ENCODE data around the gene MTERF4. TPM values are rescaled to one million over a fixed set of nuclear protein-coding genes. Genes with fewer than 3 reads are reported as not detected.

Gene MTERF4
- total and polyA plus RNA-seq, 2 of the 8 experiments (the other 6 are each of a cell fraction or from before 2014, with no cell fraction given): 25.9 to 28.5 TPM

- TF ChIP-seq EZH2 (IDR thresholded peaks at IDR 0.05; ENCODE audit: low read depth, low read length, severe bottlenecking) (no peak), SP1 (IDR thresholded peaks at IDR 0.05; ENCODE audit: low read depth, low read length) (no peak), SUZ12 (IDR thresholded peaks at IDR 0.05; ENCODE audit: low read length) (no peak), CHD7 (IDR thresholded peaks at IDR 0.05; ENCODE audit: insufficient replicate concordance, low read length) (no peak), BRCA1 (IDR thresholded peaks at IDR 0.05; ENCODE audit: low read depth, low read length) (no peak), NRF1 (IDR thresholded peaks at IDR 0.05; ENCODE audit: low read depth, low read length) (no peak), CBX8 (IDR thresholded peaks at IDR 0.05; ENCODE audit: borderline replicate concordance, low read depth, low read length) (no peak), CREB1 (IDR thresholded peaks at IDR 0.05) (no peak)
Observed at GRCh38 chr2:241095594-241096290, 6.3 kb downstream of the MTERF4 start (continued).

Measured in H1 (cell line).